Testis (tissue), 2 donors: ENCODE results near the gene CYP4F2.
"Not testable (repeated sequence)": the region's sequence is repeated elsewhere in the genome, so short reads cannot be mapped to it uniquely, and the experiment has no call there.

ENCODE experiments used
- POLR2A ChIP-seq: fragments of 450-650 bp; IDR thresholded peaks from one replicate; pipeline ENCODE4 v1.6.1; 2017; ENCODE audit warnings: antibody characterized with exemption, mild to moderate bottlenecking, moderate library complexity
- TF ChIP-seq, protein P1 (sequence below), 3 experiments: fragments of 450-650 bp in 2 of 3; fragments of 200-600 bp in 1 of 3; sonication (generic) in 1 of 3; IDR thresholded peaks; one replicate each; pipeline ENCODE4 v1.5.1; 2016 to 2019; ENCODE audit warnings: antibody characterized with exemption in 3 of 3, mild to moderate bottlenecking in 2 of 3, moderate library complexity in 1 of 3

DNA sequence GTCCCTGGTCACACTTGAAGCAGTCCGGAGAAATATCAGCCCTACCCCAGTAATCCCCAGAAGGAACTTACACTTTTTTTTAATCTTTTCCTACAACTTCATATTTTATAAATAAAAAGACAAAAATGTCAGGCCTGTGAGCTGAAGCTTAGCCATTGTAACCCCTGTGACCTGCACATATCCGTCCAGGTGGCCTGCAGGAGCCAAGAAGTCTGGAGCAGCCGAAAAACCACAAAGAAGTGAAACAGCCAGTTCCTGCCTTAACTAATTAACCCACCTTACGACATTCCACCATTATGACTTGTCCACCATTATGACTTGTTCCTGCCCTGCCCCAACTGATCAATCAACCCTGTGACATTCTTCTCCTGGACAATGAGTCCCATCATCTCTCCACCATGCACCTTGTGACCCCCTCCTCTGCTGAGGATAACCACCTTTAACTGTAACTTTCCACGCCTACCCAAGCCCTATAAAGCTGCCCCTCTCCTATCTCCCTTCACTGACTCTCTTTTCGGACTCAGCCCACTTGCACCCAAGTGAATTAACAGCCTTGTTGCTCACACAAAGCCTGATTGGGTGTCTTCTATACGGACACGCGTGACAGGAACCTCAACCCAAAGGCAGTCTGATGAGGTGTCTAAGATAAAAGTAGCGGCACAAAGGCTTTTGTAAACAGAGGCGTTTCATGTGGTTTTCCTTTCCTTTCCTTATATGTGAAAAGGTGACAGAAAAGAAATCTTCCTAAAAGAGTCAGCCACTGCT, 62.1 kb downstream of the CYP4F2 start:
- TF ChIP-seq, protein P1, sequence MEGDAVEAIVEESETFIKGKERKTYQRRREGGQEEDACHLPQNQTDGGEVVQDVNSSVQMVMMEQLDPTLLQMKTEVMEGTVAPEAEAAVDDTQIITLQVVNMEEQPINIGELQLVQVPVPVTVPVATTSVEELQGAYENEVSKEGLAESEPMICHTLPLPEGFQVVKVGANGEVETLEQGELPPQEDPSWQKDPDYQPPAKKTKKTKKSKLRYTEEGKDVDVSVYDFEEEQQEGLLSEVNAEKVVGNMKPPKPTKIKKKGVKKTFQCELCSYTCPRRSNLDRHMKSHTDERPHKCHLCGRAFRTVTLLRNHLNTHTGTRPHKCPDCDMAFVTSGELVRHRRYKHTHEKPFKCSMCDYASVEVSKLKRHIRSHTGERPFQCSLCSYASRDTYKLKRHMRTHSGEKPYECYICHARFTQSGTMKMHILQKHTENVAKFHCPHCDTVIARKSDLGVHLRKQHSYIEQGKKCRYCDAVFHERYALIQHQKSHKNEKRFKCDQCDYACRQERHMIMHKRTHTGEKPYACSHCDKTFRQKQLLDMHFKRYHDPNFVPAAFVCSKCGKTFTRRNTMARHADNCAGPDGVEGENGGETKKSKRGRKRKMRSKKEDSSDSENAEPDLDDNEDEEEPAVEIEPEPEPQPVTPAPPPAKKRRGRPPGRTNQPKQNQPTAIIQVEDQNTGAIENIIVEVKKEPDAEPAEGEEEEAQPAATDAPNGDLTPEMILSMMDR (IDR thresholded peaks at IDR 0.05): not testable (repeated sequence)
- not testable (repeated sequence) for TF ChIP-seq POLR2A
